Pancreas (tissue), 10 donors: ENCODE measurements around the gene TLCD1. TPM values are rescaled to one million over a fixed set of nuclear protein-coding genes. Genes with fewer than 3 reads are reported as not detected.

Experiments used
- ATAC-seq, 4 donors: fragments of 200-7000 bp; cut with Tn5 transposase; one replicate each; pipeline versions ENCODE4 v1.8.0 to v1.9.1; 2020; ENCODE audit warnings: mild to moderate bottlenecking in 4 of 4, moderate library complexity in 4 of 4
- DNase-seq, 6 donors: peaks; one replicate each; pipeline ENCODE4 v3.0.0-alpha.2; 2020
- FAIRE-seq: peaks from 2 replicates; lab custom pipeline; 2012; peaks lifted over from hg19 to GRCh38; lab: Jason Lieb, UNC
- H3K27ac ChIP-seq, 4 donors: fragments of 200-600 bp; sonication (generic); 1 replicate in 3 of 4; 2 replicates in 1 of 4; pipeline versions ENCODE4 v1.5.0 to v1.8.0; 2020
- H3K27me3 ChIP-seq, 4 donors: fragments of 200-600 bp; one replicate each; pipeline ENCODE4 v1.8.0; 2021
- H3K36me3 ChIP-seq, 3 donors: fragments of 200-600 bp; sonication (generic) in 1 of 3; one replicate each; pipeline versions ENCODE4 v1.5.0 to v1.8.0; 2020 to 2021
- H3K4me1 ChIP-seq, 3 donors: fragments of 200-600 bp; one replicate each; pipeline ENCODE4 v1.8.0; 2021
- H3K4me3 ChIP-seq, 4 donors: fragments of 200-600 bp; sonication (generic) in 2 of 4; one replicate each; pipeline versions ENCODE4 v1.5.0 to v1.8.0; 2020 to 2021
- H3K9me3 ChIP-seq, 4 donors: fragments of 200-600 bp; one replicate each; pipeline ENCODE4 v1.8.0; 2021
- CTCF ChIP-seq, 4 donors: fragments of 200-600 bp; sonication (generic) in 3 of 4; IDR thresholded peaks; one replicate each; pipeline versions ENCODE4 v1.5.0 to v1.8.0; 2021; ENCODE audit warnings: antibody characterized with exemption in 4 of 4
- WGBS, 2 donors: extraction: QIAGEN DNeasy Blood & Tissue Kit; methylation state at CpG; one replicate each; pipeline ENCODE4 v1.1.7; 2013; 5-methylcytosine and 5-hydroxymethylcytosine counted together
- intact Hi-C, 3 donors: fragments of 100-400 bp; cut with DNase I; formaldehyde crosslinking; loops; one replicate each; pipeline versions ENCODE4 v1.11.1 to v1.14.2; 2022
- polyA plus RNA-seq, 2 donors: library from polyadenylated mRNA; stranded (reverse); fragments of 200-250 nt; gene quantifications; one replicate each; pipeline ENCODE4 v1.2.3, GENCODE V29; 2013
- total RNA-seq, 6 donors: library from RNA; stranded (reverse); fragmentation: NEBNext Ultra II Directional in 4 of 6; extraction: Animal tissue kit (Norgen Biotek cat#: 25700) in 4 of 6; gene quantifications; one replicate each; pipeline versions ENCODE4 v1.2.1 to v1.2.4, GENCODE V29; 2021 to 2023
- donor health status: healthy with polysubstance abuse.
- donor health status: DM: no; HTN: no; CAD: no; lungs with moderate emphysema.
- donor health status: DM: no; HTN: no; CAD: no.
- donor health status: control.
- donor health status: control.
- donor health status: Bipolar disorder and iron deficiency.
- donor health status: DM: yes; HTN: yes; CAD: no.
- donor health status: DM: no; HTN: no; CAD: no.
- donor health status: DM: no; HTN: no; CAD: no.
- donor health status: DM: yes; HTN: yes; CAD: no.

TLCD1 gene
- total and polyA plus RNA-seq, 8 donors = 3.7 to 10.5 (median 5.3) TPM

DNA sequence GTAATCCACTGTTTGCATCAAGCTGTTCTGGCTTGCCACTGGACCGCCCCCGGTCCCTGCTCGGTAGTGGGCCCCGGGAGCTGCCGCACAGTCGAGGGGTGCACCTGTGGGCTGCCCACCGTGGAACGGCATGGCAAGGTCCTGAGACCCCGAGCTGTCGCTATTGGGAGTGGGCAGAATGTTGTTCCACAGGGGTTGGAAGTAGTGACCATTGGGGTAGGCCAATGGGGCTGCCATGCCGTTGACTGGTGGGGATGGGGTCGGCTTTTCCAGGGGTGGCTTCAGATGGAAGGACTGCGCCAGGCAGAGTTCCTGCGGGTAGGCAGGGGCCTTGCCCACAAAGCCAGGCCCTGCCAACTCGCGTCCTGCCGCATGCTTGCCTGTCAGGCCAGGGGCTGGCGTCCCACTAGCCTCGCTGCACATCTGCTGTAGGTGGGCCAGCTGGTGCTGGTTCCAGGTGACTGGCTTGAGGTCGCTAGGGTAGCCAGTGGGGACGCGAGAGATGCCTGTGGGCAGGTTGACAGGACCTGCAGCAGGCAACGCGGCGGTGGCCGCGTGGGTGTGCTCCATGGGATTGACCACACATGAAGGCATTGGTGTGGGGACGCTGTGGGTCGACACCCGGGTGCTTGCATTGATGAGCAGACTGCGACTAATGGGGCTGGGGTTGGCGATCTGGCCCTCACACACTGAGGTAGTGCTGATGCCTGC is 32.5 kb upstream of the TLCD1 start:
- FAIRE-seq = no peak
- Histone ChIP-seq H3K4me1 (no peaks in the 10 kb centered on the region), H3K36me3 (peaks cover 0 to 17% (median 6%) of the 10 kb centered on the region in 3 donors), H3K9me3 (no peaks in the 10 kb centered on the region), H3K4me3 (no peak overlapping the region), H3K27me3 (no peaks in the 10 kb centered on the region), H3K27ac (no peak overlapping the region)
- WGBS, 2 donors = 94 to 95% methylated on average over 31 to 32 of the region's 32 CpGs
- intact Hi-C loops = loop anchor here in 1 of 3 donors (5.0 kb wide), 1 partner anchor 36 kb away; no protein-coding TSS in a partner anchor
- no peak for TF ChIP-seq CTCF (IDR thresholded peaks at IDR 0.05)
- peak in 1 of 6 donors; percentile 75 for DNase-seq
- ATAC-seq = no peak

GRCh38 chr17:28756049-28756804 is 30.2 kb upstream of the TLCD1 start:
- H3K36me3 ChIP-seq = peaks cover 0 to 21% (median 6%) of the 10 kb centered on the region in 3 donors
- no peak for ATAC-seq

GRCh38 chr17:28755486-28755885 is 29.5 kb upstream of the TLCD1 start:
- peaks cover 0 to 21% (median 6%) of the 10 kb centered on the region in 3 donors for H3K36me3 ChIP-seq
- WGBS, 2 donors = 85 to 91% methylated on average over 7 of the region's 7 CpGs
- peak in 1 of 6 donors; percentile 22 for DNase-seq
- no peak for FAIRE-seq
- no peak overlapping the region for H3K27ac ChIP-seq
- no peak overlapping the region for H3K4me3 ChIP-seq
- ATAC-seq = no peak
- no peak for TF ChIP-seq CTCF (IDR thresholded peaks at IDR 0.05)
- H3K4me1 ChIP-seq = peaks cover 0 to 4% (median 0%) of the 10 kb centered on the region in 3 donors
- intact Hi-C loops = loop anchor here in 1 of 3 donors (5.0 kb wide), 1 partner anchor 33 kb away; no protein-coding TSS in a partner anchor
- no peaks in the 10 kb centered on the region for H3K9me3 ChIP-seq
- H3K27me3 ChIP-seq = no peaks in the 10 kb centered on the region

More at GRCh38 chr17:28756049-28756804, 30.2 kb upstream of the TLCD1 start:
- intact Hi-C loops = loop anchor here in 1 of 3 donors (5.0 kb wide), 1 partner anchor 34 kb away; no protein-coding TSS in a partner anchor
- TF ChIP-seq CTCF (IDR thresholded peaks at IDR 0.05) = no peak
- Histone ChIP-seq H3K9me3 (no peaks in the 10 kb centered on the region), H3K27ac (no peak overlapping the region), H3K27me3 (no peaks in the 10 kb centered on the region), H3K4me1 (no peaks in the 10 kb centered on the region), H3K4me3 (no peak overlapping the region)
- WGBS, 2 donors = 66 to 70% methylated on average over 5 of the region's 5 CpGs
- FAIRE-seq = no peak
- DNase-seq = no peak

DNA sequence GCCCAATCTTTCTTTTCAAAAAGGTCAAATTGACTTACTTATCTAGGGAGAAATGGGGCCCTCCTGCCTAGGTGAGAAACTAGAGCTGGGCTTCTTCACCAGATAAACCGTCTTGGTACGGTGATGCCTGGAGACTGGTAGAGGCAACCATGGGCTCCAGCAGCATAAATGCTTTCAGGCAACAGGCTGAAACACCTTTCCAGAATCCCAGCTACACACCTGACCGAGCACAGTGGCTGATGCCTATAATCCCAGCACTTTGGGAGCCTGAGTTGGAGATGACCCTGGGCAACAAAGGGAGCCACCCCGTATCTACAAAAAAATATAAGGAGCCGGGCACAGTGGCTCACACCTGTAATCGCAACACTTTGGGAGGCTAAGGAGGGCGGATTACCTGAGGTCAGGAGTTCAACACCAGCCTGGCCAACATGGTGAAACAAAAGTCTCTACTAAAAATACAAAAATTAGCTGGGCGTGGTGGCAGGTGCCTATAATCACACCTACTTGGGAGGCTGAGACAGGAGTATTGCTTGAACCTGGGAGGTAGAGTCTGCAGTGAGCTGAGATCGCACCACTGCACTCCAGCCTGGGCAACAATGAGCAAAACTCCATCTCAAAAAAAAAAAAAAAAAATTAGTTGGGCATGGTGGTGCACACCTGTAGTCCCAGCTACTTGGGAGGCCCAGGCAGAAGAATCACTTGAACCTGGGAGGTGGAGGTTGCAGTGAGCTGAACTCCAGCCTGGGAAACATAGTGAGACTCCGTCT is 25.8 kb upstream of the TLCD1 start:
- Histone ChIP-seq H3K4me1 (peaks cover 30 to 36% (median 33%) of the 10 kb centered on the region in 3 donors), H3K4me3 (no peak overlapping the region), H3K27ac (no peak overlapping the region), H3K9me3 (no peaks in the 10 kb centered on the region), H3K36me3 (peaks cover 0 to 23% (median 12%) of the 10 kb centered on the region in 3 donors), H3K27me3 (no peaks in the 10 kb centered on the region)
- FAIRE-seq = no peak
- WGBS, 2 donors = 93 to 94% methylated on average over 10 of the region's 10 CpGs
- DNase-seq = peak in 1 of 6 donors; percentile 12
- no peak for ATAC-seq
- intact Hi-C loops = no loop called here
- no peak for TF ChIP-seq CTCF (IDR thresholded peaks at IDR 0.05)
